ENCODE data around the gene PLEKHG5.

DNA sequence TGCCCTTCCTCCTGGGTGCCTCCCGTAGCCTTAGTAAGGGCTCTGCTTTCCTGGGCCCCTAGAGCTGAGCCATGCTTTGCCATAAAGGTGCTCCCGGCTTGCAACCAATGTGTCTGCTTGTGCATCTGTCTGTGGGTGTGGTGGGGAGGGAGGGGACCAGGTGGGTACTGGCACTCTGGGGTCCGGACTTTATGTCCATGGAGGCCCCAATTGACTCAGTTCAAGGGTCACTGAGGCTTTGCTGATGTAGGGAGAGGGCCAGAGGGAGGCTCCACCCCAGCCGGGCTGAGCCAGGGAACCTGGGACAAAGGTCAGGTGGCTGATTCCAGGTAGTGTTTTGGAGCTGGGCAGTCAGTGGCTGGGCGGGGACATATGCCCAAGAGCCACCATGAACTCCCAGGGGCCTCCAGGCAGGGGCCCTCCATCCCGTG is 40.5 kb downstream of the PLEKHG5 start:
- TF ChIP-seq, protein P1, sequence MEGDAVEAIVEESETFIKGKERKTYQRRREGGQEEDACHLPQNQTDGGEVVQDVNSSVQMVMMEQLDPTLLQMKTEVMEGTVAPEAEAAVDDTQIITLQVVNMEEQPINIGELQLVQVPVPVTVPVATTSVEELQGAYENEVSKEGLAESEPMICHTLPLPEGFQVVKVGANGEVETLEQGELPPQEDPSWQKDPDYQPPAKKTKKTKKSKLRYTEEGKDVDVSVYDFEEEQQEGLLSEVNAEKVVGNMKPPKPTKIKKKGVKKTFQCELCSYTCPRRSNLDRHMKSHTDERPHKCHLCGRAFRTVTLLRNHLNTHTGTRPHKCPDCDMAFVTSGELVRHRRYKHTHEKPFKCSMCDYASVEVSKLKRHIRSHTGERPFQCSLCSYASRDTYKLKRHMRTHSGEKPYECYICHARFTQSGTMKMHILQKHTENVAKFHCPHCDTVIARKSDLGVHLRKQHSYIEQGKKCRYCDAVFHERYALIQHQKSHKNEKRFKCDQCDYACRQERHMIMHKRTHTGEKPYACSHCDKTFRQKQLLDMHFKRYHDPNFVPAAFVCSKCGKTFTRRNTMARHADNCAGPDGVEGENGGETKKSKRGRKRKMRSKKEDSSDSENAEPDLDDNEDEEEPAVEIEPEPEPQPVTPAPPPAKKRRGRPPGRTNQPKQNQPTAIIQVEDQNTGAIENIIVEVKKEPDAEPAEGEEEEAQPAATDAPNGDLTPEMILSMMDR (IDR thresholded peaks at IDR 0.05; ENCODE audit: low read depth, low read length) = no peak
- TF ChIP-seq EZH2phosphoT487 (IDR thresholded peaks at IDR 0.05; ENCODE audit: low read depth) = no peak
